GM12878 (cell line): Measurements from ENCODE around the gene CCBE1. TPM values are rescaled to one million over a fixed set of nuclear protein-coding genes. Genes with fewer than 3 reads are reported as not detected.

Experiments used
- ATAC-seq: fragments of 200-7000 bp; cut with Tn5 transposase; 3 replicates; pipeline ENCODE4 v1.9.1; 2020; ENCODE audit warnings: mild to moderate bottlenecking, moderate library complexity
- BruUV-seq: library from RNA; stranded (reverse); fragments of 400-500 nt; replicated peaks from 2 replicates; lab custom pipeline; 2021; lab: Mats Ljungman, UMichigan
- CTCF ChIA-PET: fragments of 300-600 bp; sonication (Branson Sonifier 250); formaldehyde crosslinking; extraction: SDS; loops from one replicate; lab custom pipeline; 2021; ENCODE audit warnings: inconsistent platforms; lab: Yijun Ruan, JAX
- POLR2A ChIA-PET: fragments of 350-600 bp; formaldehyde crosslinking; extraction: SDS; loops from one replicate; lab custom pipeline; 2021; ENCODE audit warnings: inconsistent platforms; lab: Charles Lee
- RAD21 ChIA-PET: fragments of 300-600 bp; sonication (Branson Sonifier 250); formaldehyde crosslinking; loops from one replicate; lab custom pipeline; 2023; ENCODE audit warnings: antibody characterized with exemption; ENCODE audit not compliant: unreplicated experiment; lab: Charles Lee
- SMC1A ChIA-PET: fragments of 300-600 bp; sonication (Branson Sonifier 250); formaldehyde crosslinking; loops from one replicate; lab custom pipeline; 2023; ENCODE audit not compliant: unreplicated experiment, uncharacterized antibody; lab: Charles Lee
- DNase-seq: peaks from one replicate; pipeline ENCODE4 v3.0.0-alpha.2; 2011; ENCODE audit warnings: low read depth, low spot score
- FAIRE-seq: peaks from 3 replicates; lab custom pipeline; 2011; peaks lifted over from hg19 to GRCh38; lab: Jason Lieb, UNC
- H2AFZ ChIP-seq: 2 replicates; pipeline ENCODE4 v1.6.0; 2011; ENCODE audit warnings: low read depth, low read length, control low read depth; ENCODE audit not compliant: control insufficient read depth
- H3K27ac ChIP-seq: 2 replicates; pipeline ENCODE4 v1.5.1; 2011; ENCODE audit warnings: control low read depth; ENCODE audit not compliant: control insufficient read depth, insufficient read depth
- H3K27me3 ChIP-seq, 2 experiments: replicated peaks in 1 of 2; 2 replicates each; pipeline versions ENCODE4 v1.6.0 to v1.6.1; 2011; ENCODE audit warnings: low read length in 1 of 2; ENCODE audit not compliant: control insufficient read depth in 2 of 2, insufficient read depth in 2 of 2
- H3K36me3 ChIP-seq, 2 experiments: 2 replicates each; pipeline ENCODE4 v1.5.1; 2011; ENCODE audit warnings: low read length in 1 of 2; ENCODE audit not compliant: control insufficient read depth in 2 of 2, insufficient read depth in 2 of 2
- H3K4me1 ChIP-seq: 2 replicates; pipeline ENCODE4 v1.6.1; 2011; ENCODE audit warnings: mild to moderate bottlenecking, low read length, moderate library complexity, mixed read lengths; ENCODE audit not compliant: control insufficient read depth, insufficient read depth
- H3K4me2 ChIP-seq: 2 replicates; pipeline ENCODE4 v1.6.0; 2011; ENCODE audit warnings: control low read depth; ENCODE audit not compliant: control insufficient read depth, insufficient read depth
- H3K4me3 ChIP-seq: fragments of 200-600 bp; sonication (generic); 2 replicates; pipeline ENCODE4 v1.5.1; 2016
- H3K79me2 ChIP-seq: 2 replicates; pipeline ENCODE4 v1.6.0; 2011; ENCODE audit warnings: low read length; ENCODE audit not compliant: control insufficient read depth, insufficient read depth
- H3K9ac ChIP-seq: 2 replicates; pipeline ENCODE4 v1.8.0; 2011; ENCODE audit warnings: low read length, control low read depth, mixed read lengths; ENCODE audit not compliant: control insufficient read depth, insufficient read depth
- H3K9me3 ChIP-seq: replicated peaks from 3 replicates; pipeline ENCODE4 v1.5.1; 2011; ENCODE audit warnings: mild to moderate bottlenecking, low read length; ENCODE audit not compliant: control insufficient read depth, insufficient read depth
- H4K20me1 ChIP-seq: 2 replicates; pipeline ENCODE4 v1.6.0; 2011; ENCODE audit not compliant: control insufficient read depth, insufficient read depth
- BACH1 ChIP-seq: fragments of 450-650 bp; IDR thresholded peaks from 2 replicates; pipeline ENCODE4 v1.6.1; 2017; ENCODE audit warnings: mild to moderate bottlenecking, borderline replicate concordance
- CHD1 ChIP-seq: IDR thresholded peaks from 2 replicates; pipeline ENCODE4 v1.6.1; 2012; ENCODE audit warnings: low read depth, low read length, improper control_type of control experiment
- FOS ChIP-seq: IDR thresholded peaks from 3 replicates; pipeline ENCODE4 v1.6.1; 2011; ENCODE audit warnings: borderline replicate concordance; ENCODE audit not compliant: insufficient read length; ENCODE audit errors: extremely low read depth
- FOXK2 ChIP-seq: fragments of 450-650 bp; IDR thresholded peaks from 2 replicates; pipeline ENCODE4 v1.6.1; 2017; ENCODE audit warnings: mild to moderate bottlenecking, moderate library complexity
- FOXM1 ChIP-seq: IDR thresholded peaks from 2 replicates; pipeline ENCODE4 v1.6.1; 2012; ENCODE audit warnings: low read depth, mild to moderate bottlenecking, inconsistent platforms, low read length, moderate library complexity
- HCFC1 ChIP-seq: fragments of 150-350 bp; IDR thresholded peaks from 2 replicates; pipeline ENCODE4 v1.6.1; 2014; ENCODE audit warnings: low read length
- HDAC2 ChIP-seq: fragments of 200-600 bp; sonication (generic); IDR thresholded peaks from 2 replicates; pipeline ENCODE4 v1.6.1; 2017
- HDGF ChIP-seq: fragments of 450-650 bp; IDR thresholded peaks from 2 replicates; pipeline ENCODE4 v1.6.1; 2016; ENCODE audit warnings: antibody characterized with exemption
- IRF4 ChIP-seq: IDR thresholded peaks from 2 replicates; pipeline ENCODE4 v1.6.1; 2011; ENCODE audit warnings: low read depth, low read length
- LARP7 ChIP-seq: fragments of 450-650 bp; IDR thresholded peaks from 2 replicates; pipeline ENCODE4 v1.6.1; 2017; ENCODE audit warnings: mild to moderate bottlenecking
- MLLT1 ChIP-seq: fragments of 450-650 bp; IDR thresholded peaks from 2 replicates; pipeline ENCODE4 v1.6.1; 2016; ENCODE audit warnings: mild to moderate bottlenecking
- NBN ChIP-seq: fragments of 450-650 bp; IDR thresholded peaks from 2 replicates; pipeline ENCODE4 v1.6.1; 2016
- NR2C2 ChIP-seq: IDR thresholded peaks from 2 replicates; pipeline ENCODE4 v1.6.1; 2011; ENCODE audit warnings: borderline replicate concordance, low read depth; ENCODE audit not compliant: control insufficient read depth, insufficient read length
- PAX5 ChIP-seq: IDR thresholded peaks from 2 replicates; pipeline ENCODE4 v1.6.1; 2011; ENCODE audit warnings: low read depth, low read length, borderline replicate concordance
- PAX8 ChIP-seq: fragments of 450-650 bp; IDR thresholded peaks from 2 replicates; pipeline ENCODE4 v1.6.1; 2017; ENCODE audit warnings: mild to moderate bottlenecking, moderate library complexity
- SMAD5 ChIP-seq: IDR thresholded peaks from 2 replicates; pipeline ENCODE4 v1.6.1; 2016; ENCODE audit warnings: antibody characterized with exemption, low read depth
- SUZ12 ChIP-seq: fragments of 200-600 bp; sonication (generic); IDR thresholded peaks from one replicate; pipeline ENCODE4 v1.6.1; 2018; ENCODE audit warnings: antibody characterized with exemption, mild to moderate bottlenecking; ENCODE audit not compliant: unreplicated experiment
- TARDBP ChIP-seq: IDR thresholded peaks from 2 replicates; pipeline ENCODE4 v1.6.1; 2016; ENCODE audit warnings: borderline replicate concordance
- USF2 ChIP-seq: IDR thresholded peaks from 2 replicates; pipeline ENCODE4 v1.6.1; 2011; ENCODE audit warnings: low read depth, low read length, improper control_type of control experiment, borderline replicate concordance
- whole genome bisulfite sequencing: methylation state at CpG from one replicate; pipeline ENCODE4 v1.1.6; 2016; ENCODE audit warnings: low lambda C conversion rate; ENCODE audit not compliant: insufficient replicate concordance, insufficient coverage; ENCODE audit errors: missing lambda C conversion rate; 5-methylcytosine and 5-hydroxymethylcytosine counted together
- in situ Hi-C: fragments of 300-500 bp; cut with MboI; formaldehyde crosslinking; loops from 9 replicates; pipeline ENCODE4 v1.14.3; 2018; ENCODE audit warnings: mixed read lengths
- intact Hi-C: fragments of 100-400 bp; cut with micrococcal nuclease; formaldehyde crosslinking; loops from one replicate; pipeline ENCODE4 v1.14.2; 2022; ENCODE audit not compliant: unreplicated experiment
- polyA plus RNA-seq, 11 experiments: library from polyadenylated mRNA; depleted of rRNA in 4 of 11; unstranded in 6 of 11; stranded (reverse) in 5 of 11; fragments of >200 nt; fragmentation: Nextera tagmentation in 4 of 11; fragmentation: Illumina TruSeq in 1 of 11; extraction: Ambion mirVana in 4 of 11; extraction: Trizol in 1 of 11; gene quantifications; 1 replicate in 1 of 11; 2 replicates in 10 of 11; pipeline versions ENCODE4 v1.2.1 to v1.2.3, GENCODE V29; 2011 to 2016; ENCODE audit warnings: inconsistent platforms in 2 of 11, missing spikeins in 2 of 11, low read depth in 1 of 11
- total RNA-seq, 4 experiments: library from RNA; depleted of rRNA in 3 of 4; stranded (reverse); fragments of >200 nt in 3 of 4; fragmentation: Illumina TruSeq in 1 of 4; extraction: Trizol in 1 of 4; gene quantifications; 2 replicates each; pipeline versions ENCODE4 v1.2.1 to v1.2.3, GENCODE V29; 2013 to 2021

CCBE1 gene
- total and polyA plus RNA-seq, 10 of the 15 experiments (the other 5 are each of a cell fraction or from before 2014, with no cell fraction given), result 0.03 to 0.49 (median 0.04) TPM; not detected in 7

- Histone ChIP-seq H2AFZ (no peak overlapping the region), H4K20me1 (no peaks in the 10 kb centered on the region), H3K36me3 (no peaks in the 10 kb centered on the region)
- no peak for DNase-seq
- in situ Hi-C loops (no loop called here), intact Hi-C loops (no loop called here)
- TF ChIP-seq LARP7, result no peak
- TF ChIP-seq HDAC2, result no peak
- TF ChIP-seq FOXM1, result no peak
- TF ChIP-seq SMAD5, result no peak
- no peak for TF ChIP-seq HCFC1
- TF ChIP-seq FOXK2, result no peak
- TF ChIP-seq, all 136 proteins: peak for 0
- SMC1A ChIA-PET, result no interaction called here
- FAIRE-seq, result no peak
- H3K9me3 ChIP-seq, result no peaks in the 10 kb centered on the region
- no peak overlapping the region for H3K27ac ChIP-seq
- no TSS peak for BruUV-seq
- CTCF ChIA-PET, result no interaction called here
- H3K9ac ChIP-seq, result no peak overlapping the region
- ATAC-seq, result no peak
- H3K79me2 ChIP-seq, result no peaks in the 10 kb centered on the region
- no peak overlapping the region for H3K4me3 ChIP-seq
- no peaks in the 10 kb centered on the region for H3K4me1 ChIP-seq
- RAD21 ChIA-PET, result no interaction called here
- H3K27me3 ChIP-seq, result no peaks in the 10 kb centered on the region; a peak in 2 of 4 replicates
- POLR2A ChIA-PET, result no interaction called here
- H3K4me2 ChIP-seq, result no peak overlapping the region
These were observed 87.6 kb downstream of the CCBE1 start for GRCh38 chr18:59609654-59610053.

GRCh38 chr18:59607471-59607870 is 89.8 kb downstream of the CCBE1 start:
- H3K27me3 ChIP-seq, result no peaks in the 10 kb centered on the region; a peak in 2 of 4 replicates
- TF ChIP-seq SUZ12 (no peak), FOS (no peak), CHD1 (no peak), USF2 (no peak), BACH1 (no peak), PAX8 (no peak), MLLT1 (no peak), NR2C2 (no peak), TARDBP (no peak), HDGF (no peak), IRF4 (no peak), PAX5 (no peak), NBN (no peak)
- no peaks in the 10 kb centered on the region for H4K20me1 ChIP-seq
- no peak for DNase-seq
- FAIRE-seq, result no peak
- ChIA-PET CTCF (interaction anchor here (0.5 to 1.4 kb wide), 3 partner anchors 18 to 378 kb away, joined by 3 to 4 read pairs (median 3); no protein-coding TSS in a partner anchor), SMC1A (no interaction called here), RAD21 (no interaction called here), POLR2A (no interaction called here)
- no peak overlapping the region for H3K27ac ChIP-seq
- no peak overlapping the region for H3K4me2 ChIP-seq
- BruUV-seq, result no TSS peak
- no peaks in the 10 kb centered on the region for H3K79me2 ChIP-seq
- 46% methylated on average over 7 of the region's 7 CpGs for WGBS
- ATAC-seq, result no peak
- H3K9ac ChIP-seq, result no peak overlapping the region
- H3K4me1 ChIP-seq, result no peaks in the 10 kb centered on the region
- intact Hi-C loops (no loop called here), in situ Hi-C loops (no loop called here)
- no peak overlapping the region for H2AFZ ChIP-seq
- no peaks in the 10 kb centered on the region for H3K36me3 ChIP-seq
- no peak overlapping the region for H3K4me3 ChIP-seq
- H3K9me3 ChIP-seq, result no peaks in the 10 kb centered on the region
